Measurements from ENCODE around the gene GHR. TPM values are rescaled to one million over a fixed set of nuclear protein-coding genes. Genes with fewer than 3 reads are reported as not detected.

The GHR gene
- polyA plus RNA-seq, 1 experiment = 0.63 TPM

GRCh38 chr5:42426016-42426415, 2.8 kb downstream of the GHR start:
- H3K27ac ChIP-seq (ENCODE audit: low read depth, low read length) = no peak overlapping the region
- CTCF ChIA-PET = interaction anchor here (0.8 kb wide), 1 partner anchor 158 kb away, joined by 3 read pairs; no protein-coding TSS in a partner anchor
- peaks cover 11% of the 10 kb centered on the region for H3K27me3 ChIP-seq (ENCODE audit: control insufficient read depth, insufficient read depth, low read length)
- no peaks in the 10 kb centered on the region for H3K9me3 ChIP-seq (ENCODE audit: control insufficient read depth, insufficient read depth, low read length)
- TF ChIP-seq CTCF (IDR thresholded peaks at IDR 0.05; ENCODE audit: low read depth, low read length) = no peak
- POLR2A ChIA-PET = no interaction called here
- H3K4me3 ChIP-seq (ENCODE audit: low read depth, low read length) = no peak overlapping the region
- DNase-seq (ENCODE audit: low read depth, low spot score) = no peak

DNA sequence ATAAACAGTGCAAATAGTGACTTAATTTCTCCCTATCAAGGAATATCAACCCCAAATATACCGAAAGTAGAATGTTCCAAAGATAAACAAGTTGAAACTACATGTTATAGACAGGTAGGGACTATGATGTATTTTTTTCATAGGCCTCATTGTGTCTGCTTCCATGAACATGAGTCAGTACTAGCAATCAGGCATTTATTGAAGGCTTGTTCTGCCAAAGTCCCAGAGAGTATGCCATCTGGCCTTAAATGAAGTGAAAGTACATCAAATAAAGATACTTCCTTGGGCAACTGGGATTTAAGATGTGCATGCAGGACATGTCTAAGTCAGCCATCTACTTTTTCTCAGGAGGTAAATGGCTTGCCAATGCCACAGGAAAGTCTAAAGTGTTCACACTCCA, 6.5 kb downstream of the GHR start:
- Histone ChIP-seq H3K9me3 (ENCODE audit: control insufficient read depth, insufficient read depth, low read length) (no peaks in the 10 kb centered on the region), H3K27me3 (ENCODE audit: control insufficient read depth, insufficient read depth, low read length) (peaks cover 6% of the 10 kb centered on the region), H3K27ac (ENCODE audit: low read depth, low read length) (no peak overlapping the region), H3K4me3 (ENCODE audit: low read depth, low read length) (no peak overlapping the region)
- no peak for TF ChIP-seq CTCF (IDR thresholded peaks at IDR 0.05; ENCODE audit: low read depth, low read length)
- no peak for DNase-seq (ENCODE audit: low read depth, low spot score)
- ChIA-PET POLR2A (interaction anchor here (0.6 kb wide), 1 partner anchor 1123 kb away, joined by 5 read pairs; no protein-coding TSS in a partner anchor), CTCF (no interaction called here)

DNA sequence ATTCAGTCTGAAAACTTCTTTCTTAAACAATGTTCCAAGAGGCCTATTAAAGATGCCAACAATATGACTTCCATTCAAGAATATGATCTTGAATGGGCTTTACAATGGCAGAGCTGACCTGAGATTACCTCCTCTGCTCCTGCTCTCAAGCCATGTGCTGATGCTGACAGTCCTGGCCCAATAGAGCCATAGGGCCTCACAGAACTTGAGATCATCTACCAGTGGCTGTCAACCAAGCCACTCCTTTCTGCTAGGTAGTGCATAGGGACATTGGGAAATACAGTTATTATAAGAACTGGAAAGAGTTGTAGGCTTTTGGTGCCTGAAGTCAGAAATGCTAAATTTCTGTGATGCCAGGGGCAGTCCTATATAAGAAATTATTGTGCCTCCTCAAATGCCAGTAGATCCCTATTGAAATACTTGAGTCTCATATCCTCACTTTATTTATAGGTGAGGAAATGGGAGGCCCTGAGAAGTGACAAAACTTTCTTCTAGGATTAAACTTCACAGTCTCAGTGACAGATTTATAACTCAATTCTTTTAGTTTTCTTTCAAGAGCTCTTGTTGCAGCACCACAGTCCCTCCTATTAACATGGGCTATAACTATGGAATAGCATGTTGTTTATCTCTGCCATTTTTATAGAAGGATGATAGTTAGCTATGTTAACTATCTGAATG, 10.9 kb downstream of the GHR start:
- TF ChIP-seq CTCF (IDR thresholded peaks at IDR 0.05; ENCODE audit: low read depth, low read length) = no peak
- Histone ChIP-seq H3K9me3 (ENCODE audit: control insufficient read depth, insufficient read depth, low read length) (no peaks in the 10 kb centered on the region), H3K27me3 (ENCODE audit: control insufficient read depth, insufficient read depth, low read length) (no peaks in the 10 kb centered on the region), H3K27ac (ENCODE audit: low read depth, low read length) (no peak overlapping the region), H3K4me3 (ENCODE audit: low read depth, low read length) (no peak overlapping the region)
- CTCF ChIA-PET = interaction anchor here (0.5 kb wide), 1 partner anchor 183 kb away, joined by 3 read pairs; no protein-coding TSS in a partner anchor
- POLR2A ChIA-PET = no interaction called here
- DNase-seq (ENCODE audit: low read depth, low spot score) = no peak

- DNase-seq (ENCODE audit: low read depth, low spot score) = no peak
- POLR2A ChIA-PET = no interaction called here
- no peak for TF ChIP-seq CTCF (IDR thresholded peaks at IDR 0.05; ENCODE audit: low read depth, low read length)
- Histone ChIP-seq H3K27me3 (ENCODE audit: control insufficient read depth, insufficient read depth, low read length) (no peaks in the 10 kb centered on the region), H3K27ac (ENCODE audit: low read depth, low read length) (no peak overlapping the region), H3K9me3 (ENCODE audit: control insufficient read depth, insufficient read depth, low read length) (no peaks in the 10 kb centered on the region), H3K4me3 (ENCODE audit: low read depth, low read length) (no peak overlapping the region)
- CTCF ChIA-PET = interaction anchor here (2.2 kb wide), 1 partner anchor 13 kb away, joined by 6 read pairs; the partner anchor contains the start of gene GHR
Observed at GRCh38 chr5:42436051-42436450, 12.8 kb downstream of the GHR start.

DNA sequence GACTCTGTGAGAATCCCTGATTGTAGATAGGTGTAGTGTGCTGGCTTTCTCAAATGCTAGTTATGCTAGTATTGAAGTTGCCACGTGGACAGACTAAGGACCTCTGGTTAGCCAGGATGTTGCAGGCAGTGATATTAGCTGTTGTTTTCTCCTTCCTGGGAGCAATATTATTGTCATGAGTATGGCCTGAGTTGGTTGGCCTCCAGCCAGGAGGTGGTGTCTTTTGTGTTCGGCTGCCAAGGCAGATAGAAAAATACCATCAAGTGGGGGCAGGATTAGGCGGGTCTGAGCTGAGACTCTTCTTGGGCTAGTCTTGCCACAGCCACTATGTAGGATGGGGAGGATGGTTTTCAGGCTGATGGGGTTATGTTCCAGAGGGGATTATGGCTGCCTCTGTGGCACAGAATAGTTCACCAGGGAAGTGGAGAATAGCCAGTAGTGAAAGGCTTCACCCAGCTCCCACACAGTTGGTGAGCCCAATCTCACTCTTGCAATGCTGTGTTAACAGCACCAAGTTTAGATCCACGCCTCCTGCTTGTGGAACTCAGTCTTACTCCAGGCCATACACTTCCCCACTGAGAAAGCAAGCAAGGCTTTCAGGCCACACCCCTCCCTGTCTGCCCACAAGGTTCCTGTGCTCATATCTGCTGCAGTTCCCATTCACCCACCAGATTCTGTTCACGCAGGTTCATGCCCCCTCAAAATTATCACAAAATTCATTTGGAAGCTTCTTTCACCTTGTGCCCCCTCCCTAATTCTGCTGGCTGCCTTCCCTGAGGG, 31.2 kb downstream of the GHR start:
- TF ChIP-seq CTCF (IDR thresholded peaks at IDR 0.05; ENCODE audit: low read depth, low read length) = no peak
- no peaks in the 10 kb centered on the region for H3K27me3 ChIP-seq (ENCODE audit: control insufficient read depth, insufficient read depth, low read length)
- ChIA-PET CTCF (no interaction called here), POLR2A (no interaction called here)
- H3K4me3 ChIP-seq (ENCODE audit: low read depth, low read length) = no peak overlapping the region
- H3K27ac ChIP-seq (ENCODE audit: low read depth, low read length) = no peak overlapping the region
- no peak for DNase-seq (ENCODE audit: low read depth, low spot score)
- H3K9me3 ChIP-seq (ENCODE audit: control insufficient read depth, insufficient read depth, low read length) = no peaks in the 10 kb centered on the region
